HEK293 (cell line): Measurements from ENCODE around the gene PFN1.
"Not testable (repeated sequence)": the region's sequence is repeated elsewhere in the genome, so short reads cannot be mapped to it uniquely, and the experiment has no call there.

Experiments used
- CTCF ChIA-PET: fragments of 350-600 bp; formaldehyde crosslinking; extraction: SDS; loops from one replicate; lab custom pipeline; 2021; ENCODE audit warnings: antibody characterized with exemption; lab: Yijun Ruan, JAX
- POLR2A ChIA-PET: fragments of 300-600 bp; formaldehyde crosslinking; extraction: SDS; loops from one replicate; lab custom pipeline; 2020; ENCODE audit warnings: antibody characterized with exemption, inconsistent platforms; lab: Yijun Ruan, JAX
- H3K27ac ChIP-seq: fragments of 200-500 bp; sonication (Bioruptor generic); 2 replicates; pipeline ENCODE4 v1.5.1; 2014; ENCODE audit warnings: low read depth, low read length, control low read depth, inconsistent platforms; ENCODE audit errors: extremely low read depth
- H3K36me3 ChIP-seq, 2 experiments: fragments of 200-500 bp in 1 of 2; sonication (Bioruptor generic) in 1 of 2; 1 replicate in 1 of 2; 2 replicates in 1 of 2; pipeline ENCODE4 v1.5.1; 2014 to 2017; ENCODE audit warnings: inconsistent platforms in 2 of 2, low read length in 2 of 2; ENCODE audit not compliant: control insufficient read depth in 2 of 2, insufficient read depth in 1 of 2
- H3K4me1 ChIP-seq: fragments of 200-500 bp; sonication (Bioruptor generic); 2 replicates; pipeline ENCODE4 v1.5.1; 2014; ENCODE audit warnings: mild to moderate bottlenecking, low read length, inconsistent platforms; ENCODE audit not compliant: control insufficient read depth, insufficient read depth
- H3K4me3 ChIP-seq: 2 replicates; pipeline ENCODE4 v1.5.1; 2011; ENCODE audit warnings: low read depth, mild to moderate bottlenecking, control low read depth, low read length, moderate library complexity
- H3K9me3 ChIP-seq: fragments of 200-500 bp; sonication (Bioruptor generic); 2 replicates; pipeline ENCODE4 v1.5.1; 2014; ENCODE audit warnings: low read depth, low read length, inconsistent platforms; ENCODE audit not compliant: control insufficient read depth, insufficient read depth
- CTCF ChIP-seq: fragments of 450-650 bp; formaldehyde crosslinking; IDR thresholded peaks from 2 replicates; pipeline ENCODE4 v1.5.1; 2016; ENCODE audit warnings: missing biosample characterization, missing genetic modification characterization
- EGR2 ChIP-seq: fragments of 450-650 bp; formaldehyde crosslinking; IDR thresholded peaks from 2 replicates; pipeline ENCODE4 v1.5.1; 2016; ENCODE audit warnings: low read depth, missing biosample characterization, missing genetic modification characterization
- KLF16 ChIP-seq: fragments of 450-650 bp; formaldehyde crosslinking; IDR thresholded peaks from 2 replicates; pipeline ENCODE4 v1.5.1; 2017; ENCODE audit warnings: missing biosample characterization, missing genetic modification characterization
- KLF7 ChIP-seq: fragments of 450-650 bp; formaldehyde crosslinking; IDR thresholded peaks from 2 replicates; pipeline ENCODE4 v1.5.1; 2016; ENCODE audit warnings: missing biosample characterization, missing genetic modification characterization, borderline replicate concordance
- PRDM10 ChIP-seq: fragments of 450-650 bp; formaldehyde crosslinking; IDR thresholded peaks from 2 replicates; pipeline ENCODE4 v1.5.1; 2016; ENCODE audit warnings: missing biosample characterization, missing genetic modification characterization
- WT1 ChIP-seq: fragments of 450-650 bp; formaldehyde crosslinking; IDR thresholded peaks from 2 replicates; pipeline ENCODE4 v1.5.1; 2016; ENCODE audit warnings: missing biosample characterization, missing genetic modification characterization
- ZNF146 ChIP-seq: fragments of 450-650 bp; formaldehyde crosslinking; IDR thresholded peaks from 2 replicates; pipeline ENCODE4 v1.5.1; 2016; ENCODE audit warnings: missing biosample characterization, missing genetic modification characterization
- ZNF341 ChIP-seq: fragments of 450-650 bp; formaldehyde crosslinking; IDR thresholded peaks from 2 replicates; pipeline ENCODE4; 2016; ENCODE audit warnings: low read depth, missing biosample characterization, missing genetic modification characterization
- ZNF404 ChIP-seq: fragments of 450-650 bp; formaldehyde crosslinking; IDR thresholded peaks from 2 replicates; pipeline ENCODE4 v1.5.1; 2017; ENCODE audit warnings: missing biosample characterization, missing genetic modification characterization
- ZNF433 ChIP-seq: fragments of 450-650 bp; formaldehyde crosslinking; IDR thresholded peaks from 2 replicates; pipeline ENCODE4 v1.5.1; 2016; ENCODE audit warnings: missing biosample characterization, missing genetic modification characterization, low read depth
- ZNF501 ChIP-seq: fragments of 450-650 bp; formaldehyde crosslinking; IDR thresholded peaks from 2 replicates; pipeline ENCODE4 v1.5.1; 2016; ENCODE audit warnings: missing biosample characterization, missing genetic modification characterization
- ZNF530 ChIP-seq: fragments of 450-650 bp; formaldehyde crosslinking; IDR thresholded peaks from 2 replicates; pipeline ENCODE4 v1.5.1; 2016; ENCODE audit warnings: low read depth, missing biosample characterization, missing genetic modification characterization
- ZNF560 ChIP-seq: fragments of 450-650 bp; formaldehyde crosslinking; IDR thresholded peaks from 2 replicates; pipeline ENCODE4 v1.5.1; 2017; ENCODE audit warnings: missing biosample characterization, missing genetic modification characterization, borderline replicate concordance
- ZNF837 ChIP-seq: fragments of 450-650 bp; formaldehyde crosslinking; IDR thresholded peaks from 2 replicates; pipeline ENCODE4 v1.5.1; 2016; ENCODE audit warnings: missing biosample characterization, missing genetic modification characterization
- ZSCAN16 ChIP-seq: fragments of 450-650 bp; formaldehyde crosslinking; IDR thresholded peaks from 2 replicates; pipeline ENCODE4 v1.5.1; 2016; ENCODE audit warnings: missing biosample characterization, missing genetic modification characterization

Gene PFN1

GRCh38 chr17:4908711-4909496 lies 39.4 kb downstream of the PFN1 start (continued):
- no peak for TF ChIP-seq WT1
- TF ChIP-seq ZNF404: no peak
- no peak for TF ChIP-seq PRDM10 (tag by site-specific recombination)
- TF ChIP-seq ZNF501 (tag by site-specific recombination): peak; percentile 48; the same call in 1 of the 2 replicates
- no peak for TF ChIP-seq KLF16
- no peak for TF ChIP-seq ZNF560 (tag by site-specific recombination)
- no peak; the same call in 1 of the 2 replicates for TF ChIP-seq KLF7
- peak; percentile 63 for TF ChIP-seq ZNF341 (tag by site-specific recombination)
- no peak for TF ChIP-seq ZNF530 (tag by site-specific recombination)
- TF ChIP-seq ZNF433 (tag by site-specific recombination): no peak

GRCh38 chr17:4908301-4908700 lies 40.0 kb downstream of the PFN1 start:
- Histone ChIP-seq H3K36me3 (no peaks in the 10 kb centered on the region), H3K4me1 (no peaks in the 10 kb centered on the region; the same call in 1 of the 2 replicates), H3K4me3 (no peak overlapping the region), H3K27ac (no peak overlapping the region), H3K9me3 (no peaks in the 10 kb centered on the region)
- ChIA-PET POLR2A (interaction anchor here (0.9 to 1.9 kb wide), 9 partner anchors 26 to 155 kb away, joined by 3 to 27 read pairs (median 4); partner anchors contain the start of genes INCA1, KIF1C, RNF167 and SLC25A11), CTCF (interaction anchor here (0.6 to 2.3 kb wide), 22 partner anchors 9 to 1162 kb away, joined by 3 to 23 read pairs (median 4); partner anchors contain the start of genes C17orf107, CAMTA2, ENO3 and RNF167)
- TF ChIP-seq ZSCAN16 (tag by site-specific recombination) (no peak), CTCF (tag by site-specific recombination) (no peak), EGR2 (no peak), ZNF837 (no peak)

- H3K4me3 ChIP-seq, H3K4me1 ChIP-seq, CTCF ChIA-PET, H3K36me3 ChIP-seq, H3K27ac ChIP-seq, H3K9me3 ChIP-seq: not testable (repeated sequence)
- POLR2A ChIA-PET: interaction anchor here (0.6 kb wide), 1 partner anchor 155 kb away, joined by 4 read pairs; no protein-coding TSS in a partner anchor
- peak; percentile 51; the same call in 1 of the 2 replicates for TF ChIP-seq ZNF146 (tag by site-specific recombination)
These were observed 41.7 kb downstream of the PFN1 start for GRCh38 chr17:4906642-4907041.
